VCaP (cell line): ENCODE results near the gene ST3GAL3.

Experiments
- H3K27ac ChIP-seq: fragments of 450-650 bp; 2 replicates; pipeline ENCODE4 v1.5.1; 2017
- TF ChIP-seq, protein P1 (sequence below): fragments of 450-650 bp; conservative IDR thresholded peaks from 2 replicates; pipeline ENCODE4 v1.5.1; 2017; ENCODE audit warnings: mild to moderate bottlenecking, moderate library complexity

The ST3GAL3 gene

DNA sequence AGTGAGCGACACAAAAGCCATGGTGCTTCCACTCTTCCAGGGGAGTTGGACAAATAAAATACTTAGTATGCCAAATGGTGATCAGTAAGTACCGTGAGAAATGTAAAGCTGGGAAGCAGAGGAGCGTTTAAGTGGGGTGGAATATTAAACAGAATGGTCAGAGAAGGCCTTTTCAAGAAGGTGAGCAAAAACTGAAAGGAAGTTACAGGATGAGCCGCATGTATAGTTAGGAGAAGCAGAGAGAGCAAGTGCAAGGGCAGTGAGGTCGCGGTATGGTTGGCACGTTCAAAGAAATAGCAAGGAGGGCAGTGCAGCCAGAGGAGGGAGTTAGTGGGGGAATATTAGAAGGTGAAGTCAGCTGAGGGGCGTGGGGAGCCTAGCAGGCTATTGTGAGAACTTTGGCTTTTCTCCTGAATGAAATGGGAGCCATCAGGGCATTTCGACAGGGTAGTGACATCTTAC, 266.7 kb downstream of the ST3GAL3 start:
- TF ChIP-seq, protein P1, sequence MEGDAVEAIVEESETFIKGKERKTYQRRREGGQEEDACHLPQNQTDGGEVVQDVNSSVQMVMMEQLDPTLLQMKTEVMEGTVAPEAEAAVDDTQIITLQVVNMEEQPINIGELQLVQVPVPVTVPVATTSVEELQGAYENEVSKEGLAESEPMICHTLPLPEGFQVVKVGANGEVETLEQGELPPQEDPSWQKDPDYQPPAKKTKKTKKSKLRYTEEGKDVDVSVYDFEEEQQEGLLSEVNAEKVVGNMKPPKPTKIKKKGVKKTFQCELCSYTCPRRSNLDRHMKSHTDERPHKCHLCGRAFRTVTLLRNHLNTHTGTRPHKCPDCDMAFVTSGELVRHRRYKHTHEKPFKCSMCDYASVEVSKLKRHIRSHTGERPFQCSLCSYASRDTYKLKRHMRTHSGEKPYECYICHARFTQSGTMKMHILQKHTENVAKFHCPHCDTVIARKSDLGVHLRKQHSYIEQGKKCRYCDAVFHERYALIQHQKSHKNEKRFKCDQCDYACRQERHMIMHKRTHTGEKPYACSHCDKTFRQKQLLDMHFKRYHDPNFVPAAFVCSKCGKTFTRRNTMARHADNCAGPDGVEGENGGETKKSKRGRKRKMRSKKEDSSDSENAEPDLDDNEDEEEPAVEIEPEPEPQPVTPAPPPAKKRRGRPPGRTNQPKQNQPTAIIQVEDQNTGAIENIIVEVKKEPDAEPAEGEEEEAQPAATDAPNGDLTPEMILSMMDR, result no peak

GRCh38 chr1:43974443-43975248, 267.3 kb downstream of the ST3GAL3 start, which contains the start of gene ATP6V0B:
Gene ATP6V0B, plus strand, starts transcription at chr1:43974960. Its CDS starts 81 bp downstream, at chr1:43975041.
- TF ChIP-seq, protein P1, result no peak
- H3K27ac ChIP-seq, result peak within 1 kb of the TSS; percentile 90

More for the DNA sequence above, 266.7 kb downstream of the ST3GAL3 start:
- peak overlapping the region; percentile 90 for H3K27ac ChIP-seq

GRCh38 chr1:43975249-43975961, 268.1 kb downstream of the ST3GAL3 start:
- H3K27ac ChIP-seq, result peak overlapping the region; percentile 90
- TF ChIP-seq, protein P1, result no peak

GRCh38 chr1:43976045-43976444, 268.7 kb downstream of the ST3GAL3 start:
- peak overlapping the region; percentile 90 for H3K27ac ChIP-seq
- TF ChIP-seq, protein P1, result 0 out of 2 replicates have a peak, but pooled peaks have one; percentile 14

GRCh38 chr1:43976890-43977289, 269.6 kb downstream of the ST3GAL3 start:
- H3K27ac ChIP-seq, result no peak overlapping the region
- TF ChIP-seq, protein P1, result no peak

DNA sequence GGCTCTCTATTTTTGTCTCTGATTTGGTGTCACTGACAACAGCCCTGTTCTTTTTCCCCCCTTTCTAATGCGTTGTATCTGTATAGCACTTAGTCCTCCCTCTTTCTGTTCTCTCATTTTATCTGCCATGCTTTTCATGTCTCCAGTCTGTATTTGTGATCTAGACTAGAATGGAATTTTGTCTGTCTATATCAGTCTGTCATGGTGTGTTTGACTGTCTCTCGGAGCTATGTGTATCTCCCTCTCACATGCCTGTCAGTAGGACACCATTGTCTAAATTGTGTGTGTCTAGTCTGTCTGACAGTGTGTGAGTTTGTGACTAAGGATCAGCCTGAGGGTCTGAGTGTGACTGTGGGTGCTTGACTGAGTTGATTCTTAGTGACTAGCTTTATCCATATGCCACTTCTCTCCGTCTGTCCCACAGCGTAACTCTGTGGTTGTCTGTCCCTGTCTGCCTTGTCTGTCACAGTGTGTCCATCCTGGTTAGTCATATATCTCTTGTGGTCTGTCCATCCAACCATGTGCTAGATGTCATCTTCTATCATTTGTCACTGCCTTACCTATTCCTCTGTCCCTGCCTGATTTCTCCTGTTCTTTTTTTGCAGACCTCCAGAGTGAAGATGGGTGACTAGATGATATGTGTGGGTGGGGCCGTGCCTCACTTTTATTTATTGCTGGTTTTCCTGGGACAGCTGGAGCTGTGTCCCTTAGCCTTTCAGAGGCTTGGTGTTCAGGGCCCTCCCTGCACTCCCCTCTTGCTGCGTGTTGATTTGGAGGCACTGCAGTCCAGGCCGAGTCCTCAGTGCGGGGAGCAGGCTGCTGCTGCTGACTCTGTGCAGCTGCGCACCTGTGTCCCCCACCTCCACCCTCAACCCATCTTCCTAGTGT, 270.3 kb downstream of the ST3GAL3 start:
- TF ChIP-seq, protein P1, result no peak
- peak overlapping the region; percentile 76; the same call in 1 of the 2 replicates for H3K27ac ChIP-seq
